Measurements from ENCODE around the gene NEK1.

DNA sequence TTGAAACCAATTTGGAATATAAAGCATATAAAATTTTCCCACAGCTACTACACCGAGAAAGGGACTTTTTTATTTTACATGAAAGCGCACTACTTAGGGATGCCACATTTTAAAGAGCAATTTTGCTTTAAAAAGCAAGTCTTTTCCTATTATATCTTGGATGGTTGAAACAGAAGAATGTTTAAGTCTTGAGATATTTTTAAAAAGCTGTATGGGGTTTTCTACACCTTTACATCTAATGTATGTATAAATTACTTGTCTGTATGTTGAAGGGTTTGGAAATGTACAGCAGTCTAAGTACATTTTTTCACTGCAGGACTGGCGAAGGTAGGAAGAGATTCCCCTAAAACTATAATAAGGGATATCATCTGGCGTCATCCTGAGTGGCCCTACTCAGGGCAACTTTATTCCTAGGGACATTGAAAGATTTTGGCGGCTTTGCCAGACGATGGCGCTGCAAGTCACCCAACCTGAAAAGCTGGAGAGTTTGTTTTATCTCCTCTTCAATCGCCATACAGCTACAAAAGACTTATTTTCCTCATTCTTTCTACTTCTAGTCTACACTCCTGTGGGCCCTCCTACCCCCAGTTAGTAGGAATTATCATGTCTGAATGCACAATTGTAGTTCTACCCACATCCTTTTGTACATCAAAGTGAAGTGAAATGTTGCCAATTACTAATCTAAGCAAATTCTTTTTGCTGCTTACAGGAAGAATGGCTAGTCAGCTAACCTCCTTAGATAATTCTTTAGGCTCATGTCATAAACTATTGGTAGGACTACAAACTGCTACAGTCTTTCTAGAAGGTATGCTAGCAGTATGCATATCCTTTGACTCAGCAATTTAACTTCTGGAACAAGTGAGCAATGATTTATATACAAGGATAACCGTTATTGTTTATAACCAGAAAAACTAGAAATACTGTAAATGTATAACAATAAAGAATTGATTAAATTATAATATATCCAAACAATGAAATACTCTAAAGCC lies 782 bp upstream of the NEK1 start:
- TF ChIP-seq, protein P1, sequence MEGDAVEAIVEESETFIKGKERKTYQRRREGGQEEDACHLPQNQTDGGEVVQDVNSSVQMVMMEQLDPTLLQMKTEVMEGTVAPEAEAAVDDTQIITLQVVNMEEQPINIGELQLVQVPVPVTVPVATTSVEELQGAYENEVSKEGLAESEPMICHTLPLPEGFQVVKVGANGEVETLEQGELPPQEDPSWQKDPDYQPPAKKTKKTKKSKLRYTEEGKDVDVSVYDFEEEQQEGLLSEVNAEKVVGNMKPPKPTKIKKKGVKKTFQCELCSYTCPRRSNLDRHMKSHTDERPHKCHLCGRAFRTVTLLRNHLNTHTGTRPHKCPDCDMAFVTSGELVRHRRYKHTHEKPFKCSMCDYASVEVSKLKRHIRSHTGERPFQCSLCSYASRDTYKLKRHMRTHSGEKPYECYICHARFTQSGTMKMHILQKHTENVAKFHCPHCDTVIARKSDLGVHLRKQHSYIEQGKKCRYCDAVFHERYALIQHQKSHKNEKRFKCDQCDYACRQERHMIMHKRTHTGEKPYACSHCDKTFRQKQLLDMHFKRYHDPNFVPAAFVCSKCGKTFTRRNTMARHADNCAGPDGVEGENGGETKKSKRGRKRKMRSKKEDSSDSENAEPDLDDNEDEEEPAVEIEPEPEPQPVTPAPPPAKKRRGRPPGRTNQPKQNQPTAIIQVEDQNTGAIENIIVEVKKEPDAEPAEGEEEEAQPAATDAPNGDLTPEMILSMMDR (IDR thresholded peaks at IDR 0.05; ENCODE audit: insufficient read depth, low read depth, low read length), result peak; percentile 82
- no peak for TF ChIP-seq EZH2 (IDR thresholded peaks at IDR 0.05; ENCODE audit: insufficient read depth, low read length)

Data from astrocyte (in vitro differentiated cells and primary cell).